ACC112 (cell line): ENCODE measurements around the gene CEP63.

Experiments
- H2AFZ ChIP-seq: fragments of 200-600 bp; sonication (generic); one replicate; pipeline ENCODE4 v1.6.0; 2017; ENCODE audit warnings: antibody characterized with exemption, low read length; ENCODE audit not compliant: unreplicated experiment
- H3K27ac ChIP-seq: fragments of 200-600 bp; sonication (generic); 2 replicates; pipeline ENCODE4 v1.5.1; 2014; ENCODE audit warnings: low read depth, mild to moderate bottlenecking, antibody characterized with exemption, low read length, moderate library complexity
- H3K27me3 ChIP-seq: fragments of 200-600 bp; sonication (generic); 2 replicates; pipeline ENCODE4 v1.6.1; 2014; ENCODE audit warnings: mild to moderate bottlenecking, antibody characterized with exemption, low read length, moderate library complexity, mixed read lengths; ENCODE audit not compliant: insufficient read depth
- H3K36me3 ChIP-seq: fragments of 200-600 bp; sonication (generic); 2 replicates; pipeline ENCODE4 v1.6.1; 2016; ENCODE audit warnings: mild to moderate bottlenecking, antibody characterized with exemption, low read length, moderate library complexity, mixed read lengths; ENCODE audit not compliant: insufficient read depth
- H3K4me1 ChIP-seq: fragments of 200-600 bp; sonication (generic); one replicate; pipeline ENCODE4 v1.6.1; 2016; ENCODE audit warnings: low read length, mixed read lengths; ENCODE audit not compliant: insufficient read depth, unreplicated experiment, control insufficient read depth
- H3K4me3 ChIP-seq: fragments of 200-600 bp; sonication (generic); 2 replicates; pipeline ENCODE4 v1.5.1; 2014; ENCODE audit warnings: mild to moderate bottlenecking, low read depth, low read length
- H3K79me2 ChIP-seq: fragments of 200-600 bp; sonication (generic); one replicate; pipeline ENCODE4 v1.6.0; 2016; ENCODE audit warnings: low read length; ENCODE audit not compliant: control insufficient read depth, unreplicated experiment, insufficient read depth

Gene CEP63

DNA sequence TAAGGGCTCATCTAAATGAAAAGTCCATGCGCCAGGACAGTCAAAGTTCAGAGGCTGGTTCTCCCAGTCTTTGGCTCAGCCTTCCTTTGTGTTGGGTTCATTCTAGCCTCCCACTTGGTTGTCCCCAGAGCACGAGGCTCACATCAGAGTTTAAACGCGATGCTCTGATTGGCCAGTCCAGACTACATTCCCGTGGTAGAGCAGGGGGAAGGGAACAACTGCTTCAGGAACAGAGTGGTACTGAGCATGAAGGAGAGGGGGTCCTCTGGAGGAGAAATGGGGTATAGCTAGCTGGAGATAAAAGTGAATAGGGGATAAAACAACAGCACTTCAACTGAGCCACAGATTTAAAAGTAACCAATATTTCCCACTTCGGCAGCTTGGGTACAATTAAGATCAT is 32.2 kb upstream of the CEP63 start:
- H2AFZ ChIP-seq, result no peak overlapping the region
- H3K27ac ChIP-seq, result no peak overlapping the region
- H3K79me2 ChIP-seq, result no peaks in the 10 kb centered on the region

GRCh38 chr3:134457376-134458074 is 28.3 kb upstream of the CEP63 start:
- Histone ChIP-seq H3K27ac (no peak overlapping the region), H2AFZ (no peak overlapping the region), H3K36me3 (no peaks in the 10 kb centered on the region), H3K4me1 (peaks cover 18% of the 10 kb centered on the region), H3K79me2 (no peaks in the 10 kb centered on the region), H3K27me3 (no peaks in the 10 kb centered on the region), H3K4me3 (no peak overlapping the region)

More for the DNA sequence above, 32.2 kb upstream of the CEP63 start:
- no peaks in the 10 kb centered on the region for H3K27me3 ChIP-seq
- H3K36me3 ChIP-seq, result no peaks in the 10 kb centered on the region
- no peak overlapping the region for H3K4me3 ChIP-seq
- H3K4me1 ChIP-seq, result no peaks in the 10 kb centered on the region

DNA sequence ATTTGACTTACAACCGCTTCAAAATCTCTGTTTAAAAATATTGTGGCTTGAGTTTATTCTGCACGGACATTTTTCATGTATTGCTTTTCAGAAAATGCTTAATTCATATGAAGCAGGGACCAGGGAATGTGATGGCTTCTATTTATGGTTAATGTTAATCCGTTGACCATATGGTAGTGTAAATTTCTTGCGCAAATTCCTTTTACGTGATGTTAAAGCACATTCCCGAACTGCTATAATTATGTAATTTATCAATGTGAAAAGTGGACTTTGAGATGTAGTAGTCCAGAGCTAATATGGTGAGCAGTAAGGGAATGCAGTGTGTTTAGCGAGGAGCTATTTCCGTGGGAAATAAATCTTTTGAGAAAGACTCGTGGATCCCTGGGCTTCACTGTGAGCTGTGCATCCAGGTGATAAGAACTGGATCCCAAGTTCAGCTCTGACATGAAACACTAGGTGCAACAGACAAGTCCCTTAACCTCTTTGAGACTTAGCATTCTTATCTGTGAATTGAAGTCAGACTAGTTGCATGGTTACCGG is 27.4 kb upstream of the CEP63 start:
- H2AFZ ChIP-seq, result no peak overlapping the region
- no peak overlapping the region for H3K27ac ChIP-seq
- no peaks in the 10 kb centered on the region for H3K36me3 ChIP-seq
- H3K4me3 ChIP-seq, result no peak overlapping the region
- peaks cover 28% of the 10 kb centered on the region for H3K4me1 ChIP-seq
- H3K79me2 ChIP-seq, result no peaks in the 10 kb centered on the region
- H3K27me3 ChIP-seq, result no peaks in the 10 kb centered on the region

DNA sequence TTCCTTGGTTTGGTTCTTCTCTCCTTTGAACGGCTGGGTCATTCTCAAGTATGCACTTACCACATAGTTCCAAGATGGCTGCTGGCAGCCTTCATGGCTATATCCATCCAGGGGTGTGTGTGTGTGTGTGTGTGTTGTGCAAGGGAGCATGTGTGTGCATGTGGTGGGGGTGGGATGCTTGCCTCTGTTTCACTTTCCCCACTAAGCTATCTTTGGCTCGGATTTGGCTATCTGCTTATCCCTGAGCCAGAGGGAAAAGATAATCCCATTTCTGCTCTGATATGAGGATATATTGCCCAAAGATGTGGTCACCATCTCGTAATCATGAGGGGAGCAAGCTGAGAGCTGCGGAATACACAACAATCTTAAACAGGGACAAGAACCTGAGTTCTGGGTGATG is 26.3 kb upstream of the CEP63 start:
- Histone ChIP-seq H3K4me3 (no peak overlapping the region), H3K79me2 (no peaks in the 10 kb centered on the region), H3K27ac (no peak overlapping the region), H3K27me3 (no peaks in the 10 kb centered on the region), H3K36me3 (no peaks in the 10 kb centered on the region), H3K4me1 (peaks cover 37% of the 10 kb centered on the region), H2AFZ (no peak overlapping the region)

GRCh38 chr3:134460965-134461364 is 24.9 kb upstream of the CEP63 start:
- Histone ChIP-seq H3K4me3 (no peak overlapping the region), H3K27me3 (no peaks in the 10 kb centered on the region), H3K4me1 (peaks cover 41% of the 10 kb centered on the region), H3K27ac (peak overlapping the region; percentile 89), H3K79me2 (no peaks in the 10 kb centered on the region), H3K36me3 (no peaks in the 10 kb centered on the region), H2AFZ (no peak overlapping the region)

- Histone ChIP-seq H3K27ac (peak overlapping the region; percentile 89), H3K36me3 (no peaks in the 10 kb centered on the region), H2AFZ (peak overlapping the region; percentile 88), H3K27me3 (no peaks in the 10 kb centered on the region), H3K4me3 (peak overlapping the region; percentile 52), H3K4me1 (peaks cover 41% of the 10 kb centered on the region), H3K79me2 (no peaks in the 10 kb centered on the region)
Observed at GRCh38 chr3:134462331-134462941, 23.4 kb upstream of the CEP63 start.

- H2AFZ ChIP-seq, result peak overlapping the region; percentile 61
- H3K27me3 ChIP-seq, result no peaks in the 10 kb centered on the region
- H3K27ac ChIP-seq, result peak overlapping the region; percentile 89
- no peaks in the 10 kb centered on the region for H3K79me2 ChIP-seq
- H3K4me1 ChIP-seq, result peaks cover 41% of the 10 kb centered on the region
- H3K4me3 ChIP-seq, result peak overlapping the region; percentile 32; the same call in 1 of the 2 replicates
- no peaks in the 10 kb centered on the region for H3K36me3 ChIP-seq
Observed at GRCh38 chr3:134463676-134464063, 22.2 kb upstream of the CEP63 start.

- no peaks in the 10 kb centered on the region for H3K27me3 ChIP-seq
- no peaks in the 10 kb centered on the region for H3K36me3 ChIP-seq
- H3K27ac ChIP-seq, result peak overlapping the region; percentile 89
- no peaks in the 10 kb centered on the region for H3K79me2 ChIP-seq
- peaks cover 41% of the 10 kb centered on the region for H3K4me1 ChIP-seq
- H3K4me3 ChIP-seq, result peak overlapping the region; percentile 32; the same call in 1 of the 2 replicates
- H2AFZ ChIP-seq, result peak overlapping the region; percentile 61
Observed at GRCh38 chr3:134464064-134464688, 21.7 kb upstream of the CEP63 start.

DNA sequence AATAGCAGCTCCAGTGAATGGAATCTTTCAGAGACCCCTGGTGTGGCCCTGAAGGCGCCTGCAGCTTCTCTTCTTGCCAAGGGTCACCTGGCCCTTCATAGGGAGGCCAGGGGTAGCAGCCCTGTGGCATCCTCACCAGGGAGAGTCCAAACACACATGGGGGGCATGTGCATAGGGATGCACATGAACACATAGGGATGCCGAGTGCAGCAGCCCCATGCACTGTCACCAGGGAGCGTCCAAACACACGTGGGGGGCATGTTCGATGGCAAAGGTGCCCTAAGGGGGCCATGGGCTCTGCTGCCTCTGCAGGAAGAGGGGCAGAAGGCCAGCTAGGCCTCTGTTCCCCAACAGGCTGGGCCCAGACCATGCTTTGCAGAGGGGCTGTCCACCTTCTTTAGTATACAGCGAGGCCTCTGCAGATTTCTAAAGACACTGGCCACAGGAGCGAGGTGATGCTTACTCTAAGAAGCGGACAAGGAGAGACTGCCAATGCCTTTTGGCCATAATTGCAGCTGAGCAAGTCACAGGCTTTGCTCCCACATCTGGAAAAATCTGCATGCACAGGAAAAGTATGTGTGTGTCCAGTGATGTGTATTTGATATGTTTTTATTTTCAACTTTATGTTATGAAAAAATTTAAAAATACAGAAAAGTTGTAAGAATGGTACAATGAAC is 21.0 kb upstream of the CEP63 start:
- H2AFZ ChIP-seq, result no peak overlapping the region
- H3K4me1 ChIP-seq, result peaks cover 41% of the 10 kb centered on the region
- H3K4me3 ChIP-seq, result peak overlapping the region; percentile 7; the same call in 1 of the 2 replicates
- H3K27ac ChIP-seq, result peak overlapping the region; percentile 89
- no peaks in the 10 kb centered on the region for H3K79me2 ChIP-seq
- no peaks in the 10 kb centered on the region for H3K36me3 ChIP-seq
- H3K27me3 ChIP-seq, result no peaks in the 10 kb centered on the region

DNA sequence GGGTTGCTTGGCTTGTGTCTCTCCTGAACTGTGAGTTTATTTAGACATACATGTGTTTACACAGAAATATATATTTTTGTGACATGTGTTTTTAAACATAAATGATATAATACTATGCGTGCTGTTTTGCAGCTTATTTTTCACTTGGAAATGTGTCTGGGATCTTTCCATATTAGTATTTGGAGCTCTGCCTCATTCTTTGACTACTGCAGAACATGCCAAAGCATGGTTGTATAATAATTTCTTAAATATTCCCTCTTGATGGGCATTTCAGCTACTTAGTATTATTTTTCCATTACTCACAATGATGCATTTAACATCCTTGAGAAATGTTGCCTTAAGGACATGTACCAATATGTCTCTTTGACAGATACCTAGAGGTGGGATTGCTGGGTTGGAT is 19.5 kb upstream of the CEP63 start:
- H3K36me3 ChIP-seq, result no peaks in the 10 kb centered on the region
- no peaks in the 10 kb centered on the region for H3K79me2 ChIP-seq
- H3K4me3 ChIP-seq, result no peak overlapping the region
- peaks cover 33% of the 10 kb centered on the region for H3K4me1 ChIP-seq
- no peaks in the 10 kb centered on the region for H3K27me3 ChIP-seq
- no peak overlapping the region for H2AFZ ChIP-seq
- no peak overlapping the region for H3K27ac ChIP-seq
